ENCODE measurements around the gene TRAP1. TPM values are rescaled to one million over a fixed set of nuclear protein-coding genes. Genes with fewer than 3 reads are reported as not detected.

TRAP1 gene
- polyA plus RNA-seq, 2 of the 4 experiments (the other 2 are of a cell fraction): 103 to 198 TPM

- FAIRE-seq (no peak), ATAC-seq (no peak), DNase-seq (ENCODE audit: low read depth in 1 of 2, low spot score in 1 of 2) (no peak)
- 83% methylated on average over 31 of the region's 34 CpGs for WGBS (ENCODE audit: missing lambda C conversion rate)
- Histone ChIP-seq H3K27ac (peak overlapping the region; percentile 87 to 96; a peak in 4 of 6 replicates), H3K9me3 (no peaks in the 10 kb centered on the region), H3K4me3 (peak overlapping the region; percentile 90), H3K4me1 (peaks cover 14% of the 10 kb centered on the region), H3K4me2 (peak overlapping the region; percentile 82)
- CTCF ChIA-PET: no interaction called here
- no peak for TF ChIP-seq HOXA7 (CRISPR knock-in tag; IDR thresholded peaks at IDR 0.05)
- no peak for TF ChIP-seq MYC (IDR thresholded peaks at IDR 0.05; ENCODE audit: borderline replicate concordance, low read length)
- TF ChIP-seq USF2 (IDR thresholded peaks at IDR 0.05): no peak
- TF ChIP-seq JUN (IDR thresholded peaks at IDR 0.05): no peak
- TF ChIP-seq KDM5A (IDR thresholded peaks at IDR 0.05): no peak
- TF ChIP-seq HES2 (IDR thresholded peaks at IDR 0.05): no peak
- no peak for TF ChIP-seq FOSL2 (IDR thresholded peaks at IDR 0.05)
- TF ChIP-seq FOSL2 (CRISPR knock-in tag; IDR thresholded peaks at IDR 0.05): no peak
- no peak for TF ChIP-seq SREBF2 (IDR thresholded peaks at IDR 0.05)
- no peak for TF ChIP-seq REST (IDR thresholded peaks at IDR 0.05)
- no peak for TF ChIP-seq CHD2 (IDR thresholded peaks at IDR 0.05; ENCODE audit: low read length, partially characterized antibody)
- TF ChIP-seq E2F6 (IDR thresholded peaks at IDR 0.05; ENCODE audit: borderline replicate concordance, low read depth): no peak
- TF ChIP-seq ESRRA (IDR thresholded peaks at IDR 0.05; ENCODE audit: borderline replicate concordance, low read length): no peak
- POLR2A ChIA-PET: interaction anchor here (1.2 kb wide), 1 partner anchor 14 kb away, joined by 4 read pairs; no protein-coding TSS in a partner anchor
These were observed 104.5 kb downstream of the TRAP1 start for GRCh38 chr16:3612510-3613466.

- FAIRE-seq (no peak), DNase-seq (ENCODE audit: low read depth in 1 of 2, low spot score in 1 of 2) (peak; percentile 89 to 98), ATAC-seq (peak; percentile 94 to 97)
- H3K4me2 ChIP-seq: peak within 1 kb of the TSS; percentile 84
- ChIA-PET POLR2A (interaction anchor here (1.2 kb wide), 1 partner anchor 15 kb away, joined by 4 read pairs; no protein-coding TSS in a partner anchor), CTCF (interaction anchor here (0.8 kb wide), 1 partner anchor 79 kb away, joined by 3 read pairs; no protein-coding TSS in a partner anchor)
- H3K4me3 ChIP-seq: peak within 1 kb of the TSS; percentile 90
- H3K9me3 ChIP-seq: no peaks in the 10 kb centered on the region
- H3K27ac ChIP-seq: peak within 1 kb of the TSS; percentile 88 to 96
- peaks cover 14% of the 10 kb centered on the region for H3K4me1 ChIP-seq
- TF ChIP-seq CHD4 (IDR thresholded peaks at IDR 0.05; ENCODE audit: borderline replicate concordance) (no peak), MAFK (IDR thresholded peaks at IDR 0.05; ENCODE audit: partially characterized antibody) (no peak), CEBPB (IDR thresholded peaks at IDR 0.05) (no peak), PHF8 (IDR thresholded peaks at IDR 0.05; ENCODE audit: borderline replicate concordance, low read depth) (peak; percentile 43; the same call in 1 of the 2 replicates), ZNF302 (CRISPR knock-in tag; IDR thresholded peaks at IDR 0.05) (no peak), MAX (IDR thresholded peaks at IDR 0.05) (no peak), JUN (IDR thresholded peaks at IDR 0.05) (peak in 1 of 2 experiments; percentile 41; a peak in 2 of 5 replicates), POLR2A (IDR thresholded peaks at IDR 0.05; ENCODE audit: low read length) (peak; percentile 71), GATA3 (IDR thresholded peaks at IDR 0.05; ENCODE audit: borderline replicate concordance) (0 out of 2 replicates have a peak, but pooled peaks have one; percentile 6)
- under 1% methylated on average over 29 of the region's 86 CpGs for WGBS (ENCODE audit: missing lambda C conversion rate)
These were observed 106.0 kb downstream of the TRAP1 start, which contains the start of gene SLX4 for GRCh38 chr16:3611146-3611975. Gene SLX4 (minus strand): TSS chr16:3611606. CDS start chr16:3608964, 2,642 bp downstream.

Data from A549 (cell line).